H9 (cell line): ENCODE results near the gene CENPQ. TPM values are rescaled to one million over a fixed set of nuclear protein-coding genes. Genes with fewer than 3 reads are reported as not detected.

Source experiments
- DNase-seq: peaks from one replicate; pipeline ENCODE4 v3.0.0-alpha.2; 2017
- H2AFZ ChIP-seq: one replicate; pipeline ENCODE4 v1.6.1; 2013; ENCODE audit warnings: mild to moderate bottlenecking, low read length, control low read depth, moderate library complexity
- H2AK5ac ChIP-seq: 2 replicates; pipeline ENCODE4 v1.6.1; 2013; ENCODE audit warnings: low read length, control low read depth, mixed read lengths; ENCODE audit not compliant: insufficient read length
- H2BK120ac ChIP-seq: one replicate; pipeline ENCODE4 v1.6.1; 2013; ENCODE audit warnings: low read depth, mild to moderate bottlenecking, low read length, control low read depth, inconsistent platforms; ENCODE audit not compliant: poor library complexity, severe bottlenecking
- H2BK12ac ChIP-seq: 2 replicates; pipeline ENCODE4 v1.6.1; 2013; ENCODE audit warnings: low read length, control low read depth, mixed read lengths, low read depth; ENCODE audit not compliant: insufficient read length
- H2BK15ac ChIP-seq: 2 replicates; pipeline ENCODE4 v1.6.1; 2013; ENCODE audit warnings: low read depth, low read length, control low read depth
- H2BK20ac ChIP-seq: one replicate; pipeline ENCODE4 v1.6.1; 2013; ENCODE audit warnings: low read depth, mild to moderate bottlenecking, low read length, control low read depth, inconsistent platforms; ENCODE audit not compliant: poor library complexity, severe bottlenecking
- H2BK5ac ChIP-seq: 2 replicates; pipeline ENCODE4 v1.6.1; 2013; ENCODE audit warnings: low read length, control low read depth, mixed read lengths; ENCODE audit not compliant: insufficient read length
- H3K14ac ChIP-seq: 2 replicates; pipeline ENCODE4 v1.6.1; 2013; ENCODE audit warnings: low read length, control low read depth; ENCODE audit not compliant: insufficient read depth
- H3K18ac ChIP-seq: 2 replicates; pipeline ENCODE4 v1.6.1; 2013; ENCODE audit warnings: low read depth, mild to moderate bottlenecking, mixed read lengths, low read length, control low read depth; ENCODE audit not compliant: insufficient read length
- H3K23ac ChIP-seq: 2 replicates; pipeline ENCODE4 v1.6.1; 2013; ENCODE audit warnings: low read length, control low read depth, mixed read lengths, low read depth; ENCODE audit not compliant: insufficient read length
- H3K23me2 ChIP-seq: 2 replicates; pipeline ENCODE4 v1.6.1; 2013; ENCODE audit warnings: low read depth, mild to moderate bottlenecking, mixed read lengths, low read length, control low read depth; ENCODE audit not compliant: insufficient read length, poor library complexity, severe bottlenecking
- H3K27ac ChIP-seq: 2 replicates; pipeline ENCODE4 v1.5.1; 2013; ENCODE audit warnings: low read length, control low read depth, mixed read lengths, low read depth; ENCODE audit not compliant: insufficient read length
- H3K27me3 ChIP-seq: 2 replicates; pipeline ENCODE4 v1.6.1; 2013; ENCODE audit warnings: low read length, control low read depth, inconsistent platforms; ENCODE audit not compliant: insufficient read depth
- H3K4ac ChIP-seq: 2 replicates; pipeline ENCODE4 v1.6.1; 2013; ENCODE audit warnings: low read depth, mild to moderate bottlenecking, control low read depth, inconsistent platforms, low read length, moderate library complexity
- H3K4me1 ChIP-seq: 2 replicates; pipeline ENCODE4 v1.6.1; 2013; ENCODE audit warnings: low read length, control low read depth, inconsistent platforms; ENCODE audit not compliant: insufficient read depth
- H3K4me2 ChIP-seq: 2 replicates; pipeline ENCODE4 v1.6.1; 2013; ENCODE audit warnings: low read length, control low read depth, mixed read lengths; ENCODE audit not compliant: insufficient read length, insufficient read depth
- H3K56ac ChIP-seq: 2 replicates; pipeline ENCODE4 v1.6.1; 2013; ENCODE audit warnings: low read depth, mild to moderate bottlenecking, mixed read lengths, low read length, control low read depth; ENCODE audit not compliant: insufficient read length
- H3K79me1 ChIP-seq: 2 replicates; pipeline ENCODE4 v1.6.1; 2013; ENCODE audit warnings: low read depth, mild to moderate bottlenecking, moderate library complexity, low read length, control low read depth, inconsistent platforms; ENCODE audit not compliant: insufficient read depth, poor library complexity, severe bottlenecking
- H3K79me2 ChIP-seq: 2 replicates; pipeline ENCODE4 v1.6.1; 2013; ENCODE audit warnings: low read length, control low read depth, inconsistent platforms; ENCODE audit not compliant: insufficient read depth
- H3K9ac ChIP-seq: 2 replicates; pipeline ENCODE4 v1.6.1; 2013; ENCODE audit warnings: low read length, control low read depth, mixed read lengths; ENCODE audit not compliant: insufficient read length; ENCODE audit errors: extremely low read depth
- H3K9me3 ChIP-seq: one replicate; pipeline ENCODE4 v1.6.1; 2013; ENCODE audit warnings: low read depth, low read length, inconsistent platforms; ENCODE audit not compliant: control insufficient read depth
- H3T11ph ChIP-seq: one replicate; pipeline ENCODE4 v1.6.1; 2013; ENCODE audit warnings: mild to moderate bottlenecking, low read length, control low read depth, inconsistent platforms
- H4K20me1 ChIP-seq: one replicate; pipeline ENCODE4 v1.6.1; 2013; ENCODE audit not compliant: control insufficient read depth, insufficient read length, insufficient read depth
- H4K5ac ChIP-seq: 2 replicates; pipeline ENCODE4 v1.6.1; 2013; ENCODE audit warnings: low read depth, mild to moderate bottlenecking, mixed read lengths, low read length, control low read depth; ENCODE audit not compliant: insufficient read length
- H4K8ac ChIP-seq: replicated peaks from 2 replicates; pipeline ENCODE4 v1.6.1; 2013; ENCODE audit warnings: low read length, control low read depth, mixed read lengths, low read depth; ENCODE audit not compliant: insufficient read length
- H4K91ac ChIP-seq: 2 replicates; pipeline ENCODE4 v1.6.1; 2013; ENCODE audit warnings: low read depth, mild to moderate bottlenecking, moderate library complexity, mixed read lengths, low read length, control low read depth; ENCODE audit not compliant: insufficient read length
- H3K27ac Mint-ChIP-seq, 3 experiments: 2 replicates in 2 of 3; 3 replicates in 1 of 3; pipeline ENCODE4 v1.8.0; 2020 to 2021; ENCODE audit warnings: mixed read lengths in 3 of 3, mild to moderate bottlenecking in 1 of 3, moderate library complexity in 1 of 3
- H3K27me3 Mint-ChIP-seq: 2 replicates; pipeline ENCODE4 v1.8.0; 2021; ENCODE audit warnings: low read depth, mild to moderate bottlenecking, moderate library complexity, mixed read lengths
- H3K36me3 Mint-ChIP-seq, 3 experiments: 2 replicates in 2 of 3; 3 replicates in 1 of 3; pipeline ENCODE4 v1.8.0; 2020 to 2021; ENCODE audit warnings: low read depth in 3 of 3, mixed read lengths in 3 of 3; ENCODE audit not compliant: insufficient read depth in 1 of 3
- H3K4me1 Mint-ChIP-seq, 2 experiments: 2 replicates each; pipeline ENCODE4 v1.8.0; 2020; ENCODE audit warnings: mixed read lengths in 2 of 2
- H3K4me3 Mint-ChIP-seq, 2 experiments: 2 replicates in 1 of 2; 3 replicates in 1 of 2; pipeline ENCODE4 v1.8.0; 2020 to 2021; ENCODE audit warnings: mild to moderate bottlenecking in 2 of 2, mixed read lengths in 2 of 2, moderate library complexity in 1 of 2
- H3K9me3 Mint-ChIP-seq, 2 experiments: 2 replicates in 1 of 2; 3 replicates in 1 of 2; pipeline ENCODE4 v1.8.0; 2020; ENCODE audit warnings: mild to moderate bottlenecking in 2 of 2, mixed read lengths in 2 of 2, moderate library complexity in 1 of 2
- WGBS: extraction: QIAGEN DNeasy Blood & Tissue Kit; methylation state at CpG from one replicate; pipeline ENCODE4 v1.1.7; 2013; ENCODE audit warnings: missing lambda C conversion rate, low lambda C conversion rate, mixed read lengths; ENCODE audit not compliant: insufficient read length; ENCODE audit errors: extremely low coverage; 5-methylcytosine and 5-hydroxymethylcytosine counted together
- total RNA-seq: library from RNA; stranded (reverse); gene quantifications from 2 replicates; pipeline ENCODE4 v1.2.1, GENCODE V29; 2021
- TF ChIP-seq, protein P1 (sequence below): fragments of 200-600 bp; sonication (generic); conservative IDR thresholded peaks from 3 replicates; pipeline ENCODE4 v1.8.0; 2021; ENCODE audit warnings: antibody characterized with exemption, mild to moderate bottlenecking

Gene CENPQ
- total RNA-seq, 1 experiment from 2014 or later = 15.5 TPM

DNA sequence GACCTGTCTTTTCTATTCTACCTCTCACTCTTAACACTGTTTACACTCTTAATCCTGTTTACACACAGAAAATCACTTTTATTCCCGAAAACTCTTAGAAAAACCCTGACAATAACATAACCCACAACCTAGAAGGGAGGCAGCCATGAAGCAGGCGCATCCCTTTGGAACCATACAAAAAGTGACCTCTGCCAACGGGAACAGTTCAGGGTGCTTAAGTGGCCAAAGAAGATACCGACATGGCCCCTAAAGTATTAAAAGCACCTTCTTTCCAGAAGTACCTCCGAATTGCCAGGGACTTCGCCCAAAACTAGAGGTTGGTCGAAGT, 607 bp upstream of the CENPQ start:
- no CpG with 5 or more reads among the region's 7 CpGs for WGBS
- Histone ChIP-seq H3K79me1 (no peaks in the 10 kb centered on the region), H3T11ph (no peak overlapping the region), H3K9ac (peak overlapping the region; percentile 82), H3K23me2 (peaks cover 3% of the 10 kb centered on the region), H2BK120ac (no peak overlapping the region), H4K8ac (no peak overlapping the region), H3K9me3 (no peaks in the 10 kb centered on the region), H4K20me1 (no peaks in the 10 kb centered on the region), H4K91ac (no peak overlapping the region), H2BK20ac (no peak overlapping the region), H3K56ac (no peak overlapping the region), H2BK5ac (no peak overlapping the region), H3K4me1 (no peaks in the 10 kb centered on the region), H3K18ac (no peak overlapping the region), H2AFZ (no peak overlapping the region), H3K27ac (no peak overlapping the region), H3K14ac (no peak overlapping the region), H3K79me2 (peaks cover 14% of the 10 kb centered on the region; the same call in 1 of the 2 replicates), H2BK12ac (no peak overlapping the region), H2AK5ac (no peak overlapping the region), H3K27me3 (no peaks in the 10 kb centered on the region), H2BK15ac (no peak overlapping the region), H3K4me2 (peak overlapping the region; percentile 86), H3K23ac (no peak overlapping the region), H4K5ac (no peak overlapping the region), H3K4ac (no peak overlapping the region)
- Mint-ChIP-seq H3K36me3 (peaks cover 0 to 8% (median 2%) of the 10 kb centered on the region in 3 experiments; a peak in 2 of 7 replicates), H3K27me3 (no peaks in the 10 kb centered on the region), H3K4me1 (peaks cover 12 to 15% of the 10 kb centered on the region in 2 experiments), H3K4me3 (peak overlapping the region; percentile 98 to 99), H3K9me3 (no peaks in the 10 kb centered on the region), H3K27ac (peak overlapping the region; percentile 92 to 100 (median 96); a peak in 6 of 7 replicates)
- DNase-seq = no peak
- TF ChIP-seq, protein P1, sequence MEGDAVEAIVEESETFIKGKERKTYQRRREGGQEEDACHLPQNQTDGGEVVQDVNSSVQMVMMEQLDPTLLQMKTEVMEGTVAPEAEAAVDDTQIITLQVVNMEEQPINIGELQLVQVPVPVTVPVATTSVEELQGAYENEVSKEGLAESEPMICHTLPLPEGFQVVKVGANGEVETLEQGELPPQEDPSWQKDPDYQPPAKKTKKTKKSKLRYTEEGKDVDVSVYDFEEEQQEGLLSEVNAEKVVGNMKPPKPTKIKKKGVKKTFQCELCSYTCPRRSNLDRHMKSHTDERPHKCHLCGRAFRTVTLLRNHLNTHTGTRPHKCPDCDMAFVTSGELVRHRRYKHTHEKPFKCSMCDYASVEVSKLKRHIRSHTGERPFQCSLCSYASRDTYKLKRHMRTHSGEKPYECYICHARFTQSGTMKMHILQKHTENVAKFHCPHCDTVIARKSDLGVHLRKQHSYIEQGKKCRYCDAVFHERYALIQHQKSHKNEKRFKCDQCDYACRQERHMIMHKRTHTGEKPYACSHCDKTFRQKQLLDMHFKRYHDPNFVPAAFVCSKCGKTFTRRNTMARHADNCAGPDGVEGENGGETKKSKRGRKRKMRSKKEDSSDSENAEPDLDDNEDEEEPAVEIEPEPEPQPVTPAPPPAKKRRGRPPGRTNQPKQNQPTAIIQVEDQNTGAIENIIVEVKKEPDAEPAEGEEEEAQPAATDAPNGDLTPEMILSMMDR = no peak
